Nephron (organoid): Measurements from ENCODE around the gene TOMM40.

Experiments
- H3K27ac Mint-ChIP-seq, 3 experiments: 2 replicates each; pipeline ENCODE4 v1.8.0; 2020; ENCODE audit warnings: mixed read lengths in 3 of 3, mild to moderate bottlenecking in 2 of 3, moderate library complexity in 1 of 3
- H3K27me3 Mint-ChIP-seq: 2 replicates; pipeline ENCODE4 v1.8.0; 2021; ENCODE audit warnings: low read depth, mild to moderate bottlenecking, moderate library complexity, mixed read lengths
- H3K36me3 Mint-ChIP-seq: 2 replicates; pipeline ENCODE4 v1.8.0; 2020; ENCODE audit warnings: low read depth, mixed read lengths
- H3K4me1 Mint-ChIP-seq: 2 replicates; pipeline ENCODE4 v1.8.0; 2020; ENCODE audit warnings: mixed read lengths
- H3K4me3 Mint-ChIP-seq, 3 experiments: 2 replicates each; pipeline ENCODE4 v1.8.0; 2020; ENCODE audit warnings: mild to moderate bottlenecking in 3 of 3, mixed read lengths in 3 of 3, moderate library complexity in 2 of 3
- H3K9me3 Mint-ChIP-seq: 2 replicates; pipeline ENCODE4 v1.8.0; 2020; ENCODE audit warnings: mixed read lengths
- TF ChIP-seq, protein P1 (sequence below), 3 experiments: fragments of 200-600 bp; sonication (generic); IDR thresholded peaks; one replicate each; pipeline ENCODE4 v1.5.0; 2021; ENCODE audit warnings: antibody characterized with exemption in 3 of 3; ENCODE audit not compliant: unreplicated experiment in 3 of 3

TOMM40 gene

DNA sequence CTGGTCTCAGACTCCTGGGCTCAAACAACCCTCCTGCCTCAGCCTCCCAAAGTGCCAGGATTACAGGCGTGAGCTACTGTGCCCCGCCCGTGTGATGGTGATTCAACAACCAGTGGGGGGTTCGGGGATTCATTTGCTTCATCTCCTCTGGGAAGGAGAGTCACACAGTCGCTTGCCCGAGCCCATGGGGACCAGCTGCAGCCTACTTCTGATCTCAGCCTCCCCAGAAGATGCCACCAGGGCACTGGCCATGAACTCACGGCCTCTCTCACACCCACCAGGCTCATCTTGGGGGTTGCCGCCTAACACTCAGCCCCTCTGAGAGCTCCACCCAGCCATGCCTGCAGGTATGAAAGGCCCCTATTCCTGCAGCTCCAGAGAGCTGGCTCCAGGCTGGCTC lies 6.8 kb downstream of the TOMM40 start:
- peaks cover 1% of the 10 kb centered on the region for H3K4me1 Mint-ChIP-seq
- no peaks in the 10 kb centered on the region for H3K27me3 Mint-ChIP-seq
- H3K27ac Mint-ChIP-seq: no peak overlapping the region
- peaks cover 53% of the 10 kb centered on the region for H3K36me3 Mint-ChIP-seq
- no peak overlapping the region for H3K4me3 Mint-ChIP-seq
- TF ChIP-seq, protein P1, sequence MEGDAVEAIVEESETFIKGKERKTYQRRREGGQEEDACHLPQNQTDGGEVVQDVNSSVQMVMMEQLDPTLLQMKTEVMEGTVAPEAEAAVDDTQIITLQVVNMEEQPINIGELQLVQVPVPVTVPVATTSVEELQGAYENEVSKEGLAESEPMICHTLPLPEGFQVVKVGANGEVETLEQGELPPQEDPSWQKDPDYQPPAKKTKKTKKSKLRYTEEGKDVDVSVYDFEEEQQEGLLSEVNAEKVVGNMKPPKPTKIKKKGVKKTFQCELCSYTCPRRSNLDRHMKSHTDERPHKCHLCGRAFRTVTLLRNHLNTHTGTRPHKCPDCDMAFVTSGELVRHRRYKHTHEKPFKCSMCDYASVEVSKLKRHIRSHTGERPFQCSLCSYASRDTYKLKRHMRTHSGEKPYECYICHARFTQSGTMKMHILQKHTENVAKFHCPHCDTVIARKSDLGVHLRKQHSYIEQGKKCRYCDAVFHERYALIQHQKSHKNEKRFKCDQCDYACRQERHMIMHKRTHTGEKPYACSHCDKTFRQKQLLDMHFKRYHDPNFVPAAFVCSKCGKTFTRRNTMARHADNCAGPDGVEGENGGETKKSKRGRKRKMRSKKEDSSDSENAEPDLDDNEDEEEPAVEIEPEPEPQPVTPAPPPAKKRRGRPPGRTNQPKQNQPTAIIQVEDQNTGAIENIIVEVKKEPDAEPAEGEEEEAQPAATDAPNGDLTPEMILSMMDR (IDR thresholded peaks at IDR 0.05; ENCODE audit: unreplicated experiment in 3 of 3): no peak
- no peaks in the 10 kb centered on the region for H3K9me3 Mint-ChIP-seq

DNA sequence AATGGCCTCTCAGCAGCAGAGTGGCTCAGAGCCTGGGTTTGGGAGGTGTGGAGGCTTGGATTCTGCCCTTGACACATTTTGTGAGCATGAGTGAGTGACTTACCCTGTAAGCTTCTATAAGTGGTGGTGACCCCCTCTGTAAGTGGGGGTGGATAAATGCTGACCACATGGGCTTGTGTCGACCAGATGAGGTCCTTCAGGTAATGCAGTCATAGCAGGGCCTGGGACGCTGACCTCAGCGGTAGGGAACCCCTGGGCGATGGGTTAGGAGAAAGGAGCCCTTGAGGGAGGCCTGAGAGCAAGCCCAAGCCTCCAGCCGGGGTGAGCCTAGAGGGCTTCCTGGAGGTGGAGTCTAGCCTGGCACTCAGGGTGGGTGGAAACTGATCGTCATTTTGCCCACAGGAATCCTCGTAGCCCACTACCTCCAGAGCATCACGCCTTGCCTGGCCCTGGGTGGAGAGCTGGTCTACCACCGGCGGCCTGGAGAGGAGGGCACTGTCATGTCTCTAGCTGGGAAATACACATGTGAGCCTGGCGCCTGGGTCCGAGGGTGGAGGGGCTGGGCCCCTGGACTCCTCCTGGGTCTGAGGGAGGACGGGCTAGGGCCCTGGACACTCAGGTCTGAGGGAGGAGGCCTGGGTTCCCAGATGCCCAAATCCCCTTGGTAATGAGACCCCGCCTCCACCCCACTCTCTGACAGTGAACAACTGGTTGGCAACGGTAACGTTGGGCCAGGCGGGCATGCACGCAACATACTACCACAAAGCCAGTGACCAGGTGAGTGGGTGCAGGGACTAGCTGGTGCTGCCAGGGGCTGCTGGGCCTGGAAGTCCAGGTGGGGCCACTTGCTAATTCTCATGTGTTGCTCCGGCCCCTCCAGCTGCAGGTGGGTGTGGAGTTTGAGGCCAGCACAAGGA lies 9.5 kb downstream of the TOMM40 start:
- H3K4me1 Mint-ChIP-seq: no peaks in the 10 kb centered on the region

DNA sequence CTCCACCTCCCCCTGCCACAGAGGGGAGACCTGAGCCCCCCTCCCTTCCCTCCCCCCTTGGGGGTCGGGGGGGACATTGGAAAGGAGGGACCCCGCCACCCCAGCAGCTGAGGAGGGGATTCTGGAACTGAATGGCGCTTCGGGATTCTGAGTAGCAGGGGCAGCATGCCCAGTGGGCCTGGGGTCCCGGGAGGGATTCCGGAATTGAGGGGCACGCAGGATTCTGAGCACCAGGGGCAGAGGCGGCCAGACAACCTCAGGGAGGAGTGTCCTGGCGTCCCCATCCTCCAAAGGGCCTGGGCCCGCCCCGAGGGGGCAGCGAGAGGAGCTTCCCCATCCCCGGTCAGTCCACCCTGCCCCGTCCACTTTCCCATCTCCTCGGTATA lies 12.2 kb downstream of the TOMM40 start:
- Mint-ChIP-seq H3K36me3 (peaks cover 18% of the 10 kb centered on the region), H3K4me3 (no peak overlapping the region)

More for the DNA sequence above, 9.5 kb downstream of the TOMM40 start:
- H3K36me3 Mint-ChIP-seq: peaks cover 37% of the 10 kb centered on the region
- H3K27ac Mint-ChIP-seq: no peak overlapping the region
- H3K4me3 Mint-ChIP-seq: no peak overlapping the region
- H3K27me3 Mint-ChIP-seq: no peaks in the 10 kb centered on the region
- TF ChIP-seq, protein P1 (IDR thresholded peaks at IDR 0.05; ENCODE audit: unreplicated experiment in 3 of 3): no peak
- H3K9me3 Mint-ChIP-seq: no peaks in the 10 kb centered on the region

DNA sequence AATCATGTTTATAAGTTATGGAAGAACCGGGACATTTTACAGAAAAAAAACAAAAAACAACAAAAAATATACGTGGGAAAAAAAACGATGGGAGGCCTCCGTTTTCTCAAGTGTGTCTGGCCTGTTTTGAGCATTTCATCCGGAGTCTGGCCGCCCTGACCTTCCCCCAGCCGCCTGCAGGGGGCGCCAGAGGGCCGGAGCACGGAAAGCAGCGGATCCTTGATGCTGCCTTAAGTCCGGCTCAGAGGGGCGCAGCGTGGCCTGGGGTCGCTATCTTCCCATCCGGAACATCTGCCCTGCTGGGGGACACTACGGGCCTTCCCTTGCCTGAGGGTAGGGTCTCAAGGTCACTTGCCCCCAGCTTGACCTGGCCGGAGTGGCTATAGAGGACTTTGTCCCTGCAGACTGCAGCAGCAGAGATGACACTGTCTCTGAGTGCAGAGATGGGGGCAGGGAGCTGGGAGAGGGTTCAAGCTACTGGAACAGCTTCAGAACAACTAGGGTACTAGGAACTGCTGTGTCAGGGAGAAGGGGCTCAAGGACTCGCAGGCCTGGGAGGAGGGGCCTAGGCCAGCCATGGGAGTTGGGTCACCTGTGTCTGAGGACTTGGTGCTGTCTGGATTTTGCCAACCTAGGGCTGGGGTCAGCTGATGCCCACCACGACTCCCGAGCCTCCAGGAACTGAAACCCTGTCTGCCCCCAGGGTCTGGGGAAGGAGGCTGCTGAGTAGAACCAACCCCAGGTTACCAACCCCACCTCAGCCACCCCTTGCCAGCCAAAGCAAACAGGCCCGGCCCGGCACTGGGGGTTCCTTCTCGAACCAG lies 12.8 kb downstream of the TOMM40 start:
- TF ChIP-seq, protein P1 (IDR thresholded peaks at IDR 0.05; ENCODE audit: unreplicated experiment in 3 of 3): peak; percentile 98 to 100 (median 98)

More for the DNA sequence above, 12.2 kb downstream of the TOMM40 start:
- H3K27ac Mint-ChIP-seq: peak overlapping the region in 1 of 3 experiments; percentile 83
- no peaks in the 10 kb centered on the region for H3K9me3 Mint-ChIP-seq
- peaks cover 11% of the 10 kb centered on the region for H3K4me1 Mint-ChIP-seq
- peaks cover 4% of the 10 kb centered on the region for H3K27me3 Mint-ChIP-seq
- TF ChIP-seq, protein P1 (IDR thresholded peaks at IDR 0.05; ENCODE audit: unreplicated experiment in 3 of 3): no peak

DNA sequence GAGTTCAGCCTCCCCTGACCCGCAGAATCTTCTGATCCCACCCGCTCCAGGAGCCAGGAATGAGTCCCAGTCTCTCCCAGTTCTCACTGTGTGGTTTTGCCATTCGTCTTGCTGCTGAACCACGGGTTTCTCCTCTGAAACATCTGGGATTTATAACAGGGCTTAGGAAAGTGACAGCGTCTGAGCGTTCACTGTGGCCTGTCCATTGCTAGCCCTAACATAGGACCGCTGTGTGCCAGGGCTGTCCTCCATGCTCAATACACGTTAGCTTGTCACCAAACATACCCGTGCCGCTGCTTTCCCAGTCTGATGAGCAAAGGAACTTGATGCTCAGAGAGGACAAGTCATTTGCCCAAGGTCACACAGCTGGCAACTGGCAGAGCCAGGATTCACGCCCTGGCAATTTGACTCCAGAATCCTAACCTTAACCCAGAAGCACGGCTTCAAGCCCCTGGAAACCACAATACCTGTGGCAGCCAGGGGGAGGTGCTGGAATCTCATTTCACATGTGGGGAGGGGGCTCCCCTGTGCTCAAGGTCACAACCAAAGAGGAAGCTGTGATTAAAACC lies 13.5 kb downstream of the TOMM40 start:
- peak overlapping the region in 1 of 3 experiments; percentile 63 for H3K27ac Mint-ChIP-seq
- no peaks in the 10 kb centered on the region for H3K9me3 Mint-ChIP-seq
- H3K4me1 Mint-ChIP-seq: peaks cover 11% of the 10 kb centered on the region
- peak overlapping the region in 2 of 3 experiments; percentile 32 to 86 for H3K4me3 Mint-ChIP-seq
- H3K27me3 Mint-ChIP-seq: peaks cover 4% of the 10 kb centered on the region
- TF ChIP-seq, protein P1 (IDR thresholded peaks at IDR 0.05; ENCODE audit: unreplicated experiment in 3 of 3): peak; percentile 20 to 30 (median 25)
- H3K36me3 Mint-ChIP-seq: peaks cover 12% of the 10 kb centered on the region

More for the DNA sequence above, 12.8 kb downstream of the TOMM40 start:
- Mint-ChIP-seq H3K36me3 (peaks cover 17% of the 10 kb centered on the region), H3K27ac (peak overlapping the region in 2 of 3 experiments; percentile 77 to 83), H3K27me3 (peaks cover 4% of the 10 kb centered on the region), H3K9me3 (no peaks in the 10 kb centered on the region), H3K4me1 (peaks cover 11% of the 10 kb centered on the region), H3K4me3 (peak overlapping the region in 2 of 3 experiments; percentile 37 to 69)
